Urothelium cell line (cell line): ENCODE measurements around the gene ZNF888.
A peak's percentile ranks its signal among the peaks of the same experiment; 100 is the strongest.
"Not testable (repeated sequence)": the region's sequence is repeated elsewhere in the genome, so short reads cannot be mapped to it uniquely, and the experiment has no call there.

Experiments used
- DNase-seq: peaks from one replicate; pipeline ENCODE4 v3.0.0; 2011; ENCODE audit warnings: low spot score, mixed read lengths
- FAIRE-seq: peaks from 2 replicates; lab custom pipeline; 2011; peaks lifted over from hg19 to GRCh38; lab: Jason Lieb, UNC

The ZNF888 gene

DNA sequence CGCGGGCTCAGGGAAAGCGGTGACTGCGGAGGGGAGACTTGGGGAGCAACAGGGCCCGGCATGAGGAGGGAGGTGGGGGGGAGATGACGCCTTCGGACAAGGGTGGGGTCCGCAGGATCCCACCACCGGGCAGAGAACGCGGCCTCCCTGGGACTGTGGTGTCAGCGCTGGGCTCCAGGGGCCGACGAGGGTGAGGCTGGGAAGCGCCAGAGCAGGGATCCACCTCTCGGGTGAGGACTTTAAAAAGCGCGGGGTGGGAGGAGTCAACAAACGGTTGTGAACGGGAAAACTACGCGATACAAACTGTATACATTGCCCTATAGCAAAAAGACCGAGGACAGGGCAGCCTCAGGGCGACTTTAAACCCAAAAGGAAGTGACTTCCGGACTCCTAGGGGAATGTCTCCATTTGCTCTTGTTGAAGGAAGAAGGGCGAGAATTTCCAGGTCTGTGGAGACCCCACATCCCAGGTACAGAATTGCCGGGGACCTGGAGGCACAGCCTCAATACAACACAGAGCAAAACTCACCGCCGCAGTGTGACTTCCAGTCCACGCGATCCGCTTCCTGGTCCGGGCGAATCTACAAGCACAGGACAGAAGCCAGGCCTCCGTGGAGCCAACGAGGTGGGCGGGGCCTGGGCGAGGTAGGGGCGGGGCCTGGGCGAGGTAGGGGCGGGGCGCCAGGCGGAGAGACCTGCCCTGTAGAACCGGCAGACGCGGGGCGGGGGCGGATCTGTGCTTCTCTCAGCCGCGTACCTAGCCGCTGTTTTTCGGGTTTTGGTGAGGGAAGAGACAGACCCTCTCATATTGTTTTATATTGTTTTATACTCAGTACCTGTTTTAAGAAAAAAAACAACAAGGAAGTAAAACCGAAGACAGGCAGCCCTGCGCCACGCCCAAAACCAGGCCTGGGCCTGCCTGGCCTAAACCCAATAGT is at the start of gene ZNF888:
Gene ZNF888 (minus strand): TSS at position 588 of the 937 bp plus-strand sequence. CDS start 5,555 bp downstream, outside the sequence.
- FAIRE-seq, result no peak
- peak; percentile 93 for DNase-seq

DNA sequence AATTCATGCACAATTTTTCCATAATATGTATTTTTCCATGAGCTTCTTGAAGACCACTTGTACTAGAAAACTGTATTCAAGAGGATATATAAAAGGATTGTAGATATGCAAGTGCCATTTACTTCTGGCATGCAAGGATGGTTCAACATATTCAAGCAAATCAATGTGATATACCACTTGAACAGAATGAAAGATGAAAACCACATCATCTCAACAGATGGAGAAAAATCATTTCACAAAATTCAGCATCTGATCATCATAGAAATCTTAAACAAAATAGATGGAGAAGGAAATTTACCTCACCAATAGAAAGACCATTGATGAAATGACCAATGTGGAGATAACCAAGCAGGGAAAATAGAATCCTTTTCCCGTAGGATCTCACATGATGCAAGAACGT is 44.5 kb upstream of the ZNF888 start:
- DNase-seq, result no peak
- FAIRE-seq, result no peak

GRCh38 chr19:52963247-52963618 is 40.0 kb upstream of the ZNF888 start:
- FAIRE-seq (no peak), DNase-seq (peak; percentile 6)

DNA sequence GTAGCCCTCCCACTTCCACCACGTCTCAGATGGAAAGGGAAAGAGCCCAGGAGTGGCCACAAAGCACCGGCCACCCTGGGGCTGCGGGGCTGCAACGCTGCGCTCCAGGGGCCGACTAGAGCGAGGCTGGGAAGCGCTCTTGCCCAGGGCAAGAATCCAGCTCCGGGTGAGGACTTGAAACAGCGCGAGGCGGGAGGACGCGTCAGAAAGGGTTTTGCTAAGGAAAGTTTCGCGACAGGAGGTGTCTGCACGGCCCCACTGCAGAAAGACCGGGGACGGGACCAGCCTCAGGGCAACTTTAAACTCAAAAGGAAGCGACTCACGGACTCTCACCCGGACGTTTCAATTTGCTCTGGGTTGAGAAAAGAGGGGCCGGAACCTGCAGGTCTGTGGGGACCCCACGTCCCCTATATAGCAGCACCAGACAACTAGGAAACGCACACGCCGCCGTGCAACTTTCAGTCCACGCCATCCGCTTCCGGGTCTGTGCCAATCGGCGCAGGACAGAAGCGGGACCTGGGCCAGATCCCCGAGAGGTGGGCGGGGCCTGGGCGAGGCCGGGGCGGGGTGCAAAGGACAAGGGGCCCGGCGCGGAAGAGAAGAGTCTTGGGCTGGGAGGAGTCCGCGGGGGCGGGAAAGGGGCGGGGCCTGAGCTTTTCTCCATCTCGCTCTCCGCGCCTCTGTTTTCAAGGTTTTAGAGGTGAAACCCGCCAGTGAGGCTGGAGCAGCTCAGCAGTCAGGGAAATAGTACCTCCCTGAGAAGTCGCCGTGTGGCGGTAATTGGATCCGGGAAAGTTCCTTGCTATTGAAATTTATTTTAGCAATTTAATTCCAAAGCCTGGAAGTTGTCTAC is 39.4 kb upstream of the ZNF888 start, which contains the start of gene ZNF816:
Gene ZNF816 (minus strand): TSS at position 488 of the 853 bp plus-strand sequence. CDS start 6,792 bp downstream, outside the sequence.
- DNase-seq (peak; percentile 97), FAIRE-seq (no peak)

- FAIRE-seq, result no peak
- DNase-seq, result peak; percentile 4
Measured at GRCh38 chr19:52961981-52962380, 38.8 kb upstream of the ZNF888 start.

DNA sequence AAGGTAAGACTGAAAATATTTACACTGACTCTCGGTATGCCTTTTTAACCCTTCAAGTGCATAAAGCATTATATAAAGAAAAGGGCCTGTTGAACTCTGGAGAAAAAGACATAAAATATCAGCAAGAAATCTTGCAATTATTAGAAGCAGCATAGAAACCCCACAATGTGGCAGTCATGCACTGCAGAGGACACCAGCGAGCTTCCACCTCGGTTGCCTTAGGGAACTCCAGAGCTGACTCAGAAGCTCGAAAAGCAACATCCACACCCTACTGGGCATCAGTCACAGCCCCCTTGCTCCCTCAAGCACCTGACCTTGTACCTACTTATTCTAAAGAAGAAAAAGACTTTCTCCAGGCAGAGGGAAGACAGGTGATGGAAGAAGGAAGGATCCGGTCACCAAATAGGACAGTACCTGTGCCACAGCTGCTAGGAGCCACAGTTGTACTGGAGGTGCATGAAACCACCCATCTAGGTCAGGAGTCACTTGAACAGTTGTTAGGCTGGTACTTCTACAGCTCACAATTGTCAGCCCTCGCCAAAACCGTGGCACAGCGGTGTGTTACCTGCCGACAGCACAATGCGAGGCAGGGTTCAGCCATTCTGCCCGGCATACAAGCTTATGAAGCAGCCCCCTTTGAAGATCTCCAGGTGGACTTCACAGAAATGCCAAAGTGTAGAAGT is 36.5 kb upstream of the ZNF888 start:
- DNase-seq (no peak), FAIRE-seq (no peak)

- no peak for FAIRE-seq
- no peak for DNase-seq
Measured at GRCh38 chr19:52957591-52957990, 34.4 kb upstream of the ZNF888 start.

DNA sequence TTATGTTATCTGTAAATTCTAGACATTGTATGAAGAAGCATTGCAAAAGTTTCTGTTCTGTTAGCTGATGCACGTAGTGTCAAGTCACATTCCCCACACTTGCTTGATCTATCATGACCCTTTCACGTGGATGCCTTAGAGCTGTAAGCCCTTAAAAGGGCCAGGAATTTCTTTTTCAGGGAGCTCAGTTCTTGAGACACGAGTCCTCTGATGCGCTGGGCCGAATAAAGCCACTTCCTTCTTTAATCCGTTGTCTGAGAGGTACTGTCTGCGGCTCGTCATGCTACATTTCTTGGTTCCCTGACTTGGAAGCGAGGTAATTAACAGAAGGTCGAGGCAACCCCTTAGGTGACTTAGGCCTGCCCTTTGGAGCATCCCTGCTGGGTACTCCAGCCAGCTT is 33.7 kb upstream of the ZNF888 start:
- DNase-seq, result no peak
- FAIRE-seq, result no peak

GRCh38 chr19:52949422-52949821 is 26.2 kb upstream of the ZNF888 start:
- DNase-seq, result no peak
- FAIRE-seq, result no peak

DNA sequence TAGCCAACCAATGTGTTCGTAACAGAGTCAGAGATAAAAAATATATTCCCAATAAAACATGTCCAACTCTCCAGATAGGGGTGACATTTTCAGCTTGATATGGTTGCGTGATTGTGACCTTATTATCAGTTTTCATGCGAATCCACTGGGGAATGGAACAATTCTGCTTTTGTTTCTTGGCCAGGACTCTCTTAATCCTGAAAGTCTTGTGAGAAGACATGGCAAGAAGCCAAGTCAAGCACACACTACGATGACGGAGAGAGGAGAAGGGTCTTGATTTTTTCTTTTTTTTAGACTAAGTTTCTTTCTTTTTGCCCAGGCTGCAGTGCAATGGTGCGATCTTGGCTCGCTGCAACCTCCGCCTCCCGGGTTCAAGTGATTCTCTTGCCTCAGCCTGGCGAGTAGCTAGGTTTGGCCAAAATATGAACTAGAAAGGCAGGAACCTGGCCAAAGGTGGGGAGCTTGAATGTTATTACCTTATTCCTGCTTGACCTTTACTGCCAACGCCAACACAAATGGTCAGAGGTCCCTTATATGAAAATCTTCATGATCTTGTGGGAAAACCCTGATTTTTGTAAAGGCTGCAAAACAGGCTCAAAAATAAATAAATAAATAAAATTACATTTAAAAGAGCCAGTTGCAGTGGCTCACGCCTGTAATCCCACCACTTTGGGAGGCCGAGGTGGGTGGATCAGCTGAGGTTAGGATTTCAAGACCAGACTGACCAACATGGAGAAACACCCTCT is 25.0 kb upstream of the ZNF888 start:
- no peak for DNase-seq
- no peak for FAIRE-seq

DNA sequence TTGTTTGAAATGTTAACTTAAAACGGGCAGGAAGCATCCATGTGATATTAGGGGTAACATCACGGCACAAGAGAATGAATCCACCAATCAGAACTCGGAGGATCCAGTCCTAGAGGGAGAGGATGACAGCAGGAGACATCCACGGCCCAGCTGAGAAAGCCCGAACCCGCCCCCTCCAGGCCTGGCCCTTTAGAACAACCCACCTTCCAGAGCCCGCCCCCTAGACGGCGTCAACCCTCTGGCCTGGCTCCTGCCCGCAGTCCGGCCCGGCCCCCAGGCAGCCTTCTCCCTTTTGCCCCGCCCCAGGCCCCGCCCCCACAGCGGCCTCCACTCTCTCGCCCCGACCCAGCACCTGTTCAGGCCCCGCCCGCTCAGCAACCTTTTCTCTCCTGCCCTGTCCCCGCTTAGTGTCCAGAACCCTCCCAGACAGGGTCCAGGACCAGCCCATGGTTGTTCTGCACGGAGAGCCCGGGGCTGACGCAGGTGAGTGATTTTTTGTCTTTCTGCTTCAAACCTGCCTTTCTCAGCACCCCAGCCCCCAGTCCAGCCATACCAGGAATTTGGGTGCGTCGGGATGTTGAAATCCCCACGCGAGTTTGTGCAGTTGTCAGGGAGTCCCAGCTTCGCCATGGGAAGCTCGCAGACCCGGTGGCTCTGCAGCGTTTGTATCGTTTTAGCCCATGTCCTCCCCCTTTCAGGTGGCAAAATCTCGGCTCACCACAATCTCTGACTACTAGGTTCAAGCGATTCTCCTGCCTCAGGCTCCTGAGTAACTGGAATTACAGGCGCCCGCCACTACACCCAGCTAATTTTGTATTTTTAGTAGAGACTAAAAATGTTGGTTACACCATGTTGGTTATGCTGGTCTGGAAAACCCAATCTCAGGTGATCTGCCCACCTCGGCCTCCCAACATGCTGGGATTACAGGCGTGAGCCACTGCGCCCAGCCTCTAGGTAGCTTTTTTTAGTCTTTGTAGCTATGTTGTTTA is 23.4 kb upstream of the ZNF888 start:
- DNase-seq (no peak), FAIRE-seq (no peak)

DNA sequence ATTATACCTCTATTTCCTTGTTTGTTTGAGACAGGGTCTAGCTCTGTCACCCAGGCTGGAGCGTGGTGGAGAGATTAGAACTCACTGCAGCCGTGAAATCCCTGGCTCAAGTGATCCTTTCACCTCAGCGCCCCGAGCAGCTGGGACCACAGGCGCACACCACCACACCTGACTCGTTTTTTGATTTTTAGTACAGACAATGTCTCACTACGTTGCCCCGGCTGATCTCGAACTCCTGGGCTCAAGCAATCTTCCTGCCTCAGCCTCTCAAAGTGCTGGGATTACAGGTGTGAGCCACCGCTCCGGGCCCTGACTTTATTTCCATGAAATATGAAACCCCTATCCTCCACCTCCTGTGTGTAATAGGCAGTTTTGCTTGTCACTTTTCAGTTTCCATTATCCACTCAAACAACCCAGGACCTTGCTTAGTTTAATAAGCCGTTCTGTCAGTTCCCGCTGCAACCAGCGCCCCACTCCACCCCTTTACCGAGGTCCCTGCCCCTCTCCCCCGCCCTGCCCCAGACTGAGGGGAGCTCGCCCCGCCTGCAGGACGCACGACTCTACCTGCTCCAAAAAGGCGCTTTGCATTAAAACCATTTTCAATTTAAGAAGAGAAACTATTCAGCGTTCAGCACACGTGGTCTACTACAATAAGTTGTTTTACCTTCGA is 22.6 kb upstream of the ZNF888 start:
- FAIRE-seq (no peak), DNase-seq (no peak)

DNA sequence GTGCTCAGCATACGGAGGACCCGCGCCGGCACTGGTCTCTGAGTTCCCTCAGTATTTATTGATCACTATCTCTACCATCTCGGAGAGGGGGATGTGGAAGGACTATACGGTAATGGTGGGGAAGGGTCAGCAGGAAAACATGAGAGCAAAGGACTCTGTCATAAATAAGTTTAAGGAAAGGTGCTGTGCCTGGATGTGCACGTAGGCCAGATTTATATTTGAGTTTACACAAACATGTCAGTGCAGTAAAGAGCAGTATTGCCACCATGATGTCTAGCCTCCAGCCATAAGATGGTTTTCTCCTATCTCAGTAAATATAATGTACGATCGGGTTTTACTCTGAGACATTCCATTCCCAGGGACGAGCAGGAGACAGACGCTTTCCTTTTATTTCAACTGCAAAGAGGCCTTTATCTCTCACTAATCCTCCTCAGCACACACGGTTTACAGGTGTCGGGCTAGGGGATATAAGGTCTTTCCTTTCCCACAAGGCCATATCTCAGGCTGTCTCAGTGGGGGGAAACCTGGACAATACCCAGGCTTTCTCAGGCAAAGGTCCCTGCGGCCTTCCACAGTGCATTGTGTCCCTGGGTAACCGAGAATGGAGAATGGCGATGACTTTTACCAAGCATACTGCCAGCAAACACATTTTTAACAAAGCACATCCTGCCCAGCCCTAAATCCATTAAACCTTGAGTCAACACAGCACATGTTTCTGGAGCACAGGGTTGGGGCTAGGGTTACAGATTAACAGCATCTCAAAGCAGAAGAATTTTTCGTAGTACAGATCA is 21.7 kb upstream of the ZNF888 start:
- DNase-seq, FAIRE-seq: not testable (repeated sequence)

DNA sequence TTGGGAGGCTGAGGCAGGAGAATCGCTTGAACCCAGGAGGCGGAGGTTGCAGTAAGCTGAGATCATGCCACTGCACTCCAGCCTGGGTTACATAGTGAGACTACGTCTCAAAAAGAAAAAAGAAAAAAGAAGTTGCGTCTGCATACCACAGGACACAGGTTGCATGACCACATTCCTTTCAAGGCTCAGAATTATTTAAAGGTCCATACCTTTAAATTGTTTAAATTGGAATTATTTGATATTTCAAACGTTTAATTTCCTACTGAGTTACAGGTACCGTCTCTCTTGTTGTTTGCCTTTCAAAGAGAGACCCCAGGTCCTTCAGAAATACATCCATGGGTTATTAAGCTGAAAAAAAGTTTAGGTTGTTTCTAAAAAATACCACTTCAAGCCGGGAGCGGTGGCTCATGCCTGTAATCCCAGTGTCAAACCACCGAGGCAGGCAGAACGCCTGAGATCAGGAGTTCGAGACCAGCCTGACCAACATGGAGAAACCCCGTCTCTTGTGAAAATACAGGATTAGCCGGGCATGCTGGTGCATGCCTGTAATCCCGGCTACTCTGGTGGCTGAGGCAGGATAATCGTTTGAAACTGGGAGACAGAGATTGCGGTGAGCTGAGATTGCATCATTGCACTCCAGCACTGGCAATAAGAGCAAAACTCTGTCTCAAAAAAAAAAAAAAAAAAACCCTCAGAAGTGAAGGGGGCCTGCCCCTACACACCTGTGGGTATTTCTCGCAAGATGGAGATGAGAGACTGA is 20.8 kb upstream of the ZNF888 start:
- DNase-seq (no peak), FAIRE-seq (no peak)

DNA sequence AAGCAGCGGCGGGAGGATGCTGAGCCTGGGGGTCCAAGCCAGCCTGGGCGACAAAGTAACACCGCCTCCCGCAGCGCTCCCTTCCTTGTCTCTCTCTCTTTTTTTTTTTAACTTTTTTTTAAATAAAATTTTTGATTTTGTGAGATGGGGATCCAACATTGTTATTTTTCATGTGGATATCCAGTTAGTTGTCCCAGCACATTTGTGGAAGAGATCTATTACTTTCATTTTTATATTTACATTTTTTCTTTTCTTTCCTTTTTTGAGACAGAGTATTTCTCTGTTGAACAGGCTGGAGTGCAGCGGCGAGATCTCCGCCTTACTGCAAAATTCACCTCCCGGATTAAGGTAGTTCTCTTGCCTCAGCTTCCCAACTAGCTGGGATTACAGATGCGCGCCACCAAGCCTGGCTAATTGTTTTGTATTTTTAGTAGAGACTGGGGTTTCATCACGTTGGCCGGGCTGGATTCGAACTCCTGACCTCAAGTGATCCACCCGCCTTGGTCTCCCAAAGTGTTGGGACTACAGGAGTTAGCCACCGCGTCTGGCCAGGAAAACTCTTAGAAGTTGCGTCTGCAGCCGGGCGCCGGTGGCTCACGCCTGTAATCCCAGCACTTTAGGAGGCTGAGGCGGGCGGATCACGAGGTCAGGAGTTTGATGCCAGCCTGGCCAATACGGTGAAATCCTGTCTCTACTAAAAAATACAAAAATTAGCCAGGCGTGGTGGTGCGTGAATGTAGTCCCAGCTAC is 20.1 kb upstream of the ZNF888 start:
- FAIRE-seq (no peak), DNase-seq (no peak)

- DNase-seq (peak; percentile 85), FAIRE-seq (peak; percentile 50)
Measured at GRCh38 chr19:52942386-52943133, 19.3 kb upstream of the ZNF888 start.
